Body of pancreas (tissue), 4 donors: ENCODE data around the gene CDH10.

Source experiments
- CTCF ChIP-seq, 7 experiments: fragments of 450-650 bp in 4 of 7; fragments of 200-600 bp in 3 of 7; sonication (generic) in 3 of 7; IDR thresholded peaks; one replicate each; pipeline ENCODE4 v1.5.1; 2016 to 2019; ENCODE audit warnings: antibody characterized with exemption in 7 of 7
- POLR2A ChIP-seq, 3 donors: fragments of 450-650 bp; IDR thresholded peaks; one replicate each; pipeline ENCODE4 v1.6.1; 2016; ENCODE audit warnings: antibody characterized with exemption in 3 of 3, mild to moderate bottlenecking in 2 of 3

GRCh38 chr5:24510523-24510988 is 134.2 kb downstream of the CDH10 start:
- TF ChIP-seq CTCF (IDR thresholded peaks at IDR 0.05) = no peak
- no peak for TF ChIP-seq POLR2A (IDR thresholded peaks at IDR 0.05)
